VCaP (cell line): ENCODE measurements around the gene RNF214.
A peak's percentile ranks its signal among the peaks of the same experiment; 100 is the strongest.

Experiments
- H3K27ac ChIP-seq: fragments of 450-650 bp; 2 replicates; pipeline ENCODE4 v1.5.1; 2017
- TF ChIP-seq, protein P1 (sequence below): fragments of 450-650 bp; conservative IDR thresholded peaks from 2 replicates; pipeline ENCODE4 v1.5.1; 2017; ENCODE audit warnings: mild to moderate bottlenecking, moderate library complexity

The RNF214 gene

DNA sequence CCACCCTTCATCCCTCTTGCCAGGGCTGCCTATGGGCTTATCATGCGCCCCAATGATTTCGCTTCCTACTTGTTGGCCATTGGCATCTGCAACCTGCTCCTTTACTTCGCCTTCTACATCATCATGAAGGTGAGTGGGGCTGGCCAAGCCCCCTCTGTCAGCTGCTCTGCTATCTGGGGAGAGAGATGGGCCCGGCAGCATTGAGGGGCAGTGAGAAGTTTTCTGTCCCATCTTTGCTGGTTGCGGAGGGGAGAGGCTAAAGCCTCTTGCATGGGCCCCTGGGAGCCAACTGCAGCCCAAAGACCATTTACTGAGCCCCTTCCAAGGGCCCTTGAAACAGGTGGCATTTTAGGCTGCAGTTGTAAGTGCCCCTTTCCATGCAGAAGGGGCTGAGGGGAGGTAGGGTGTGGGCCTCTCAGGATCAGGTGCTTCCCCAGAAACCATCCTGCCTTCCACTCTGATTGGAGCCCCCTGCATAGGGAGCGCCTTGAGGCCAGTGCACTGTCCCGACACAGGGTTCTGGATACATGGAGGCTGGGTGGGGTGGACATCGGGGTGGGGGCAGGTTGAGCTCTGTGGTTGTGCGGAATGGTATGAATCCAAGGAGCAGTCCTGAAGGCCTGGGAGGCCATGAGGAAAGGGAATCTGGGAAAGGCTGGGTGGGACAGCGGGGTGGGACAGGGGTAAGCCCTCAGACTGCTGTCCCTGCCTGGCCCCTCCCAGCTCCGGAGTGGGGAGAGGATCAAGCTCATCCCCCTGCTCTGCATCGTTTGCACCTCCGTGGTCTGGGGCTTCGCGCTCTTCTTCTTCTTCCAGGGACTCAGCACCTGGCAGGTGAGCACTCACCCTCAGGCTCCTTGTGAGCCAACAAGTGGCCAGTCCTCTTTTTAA lies 39.1 kb upstream of the RNF214 start:
- TF ChIP-seq, protein P1, sequence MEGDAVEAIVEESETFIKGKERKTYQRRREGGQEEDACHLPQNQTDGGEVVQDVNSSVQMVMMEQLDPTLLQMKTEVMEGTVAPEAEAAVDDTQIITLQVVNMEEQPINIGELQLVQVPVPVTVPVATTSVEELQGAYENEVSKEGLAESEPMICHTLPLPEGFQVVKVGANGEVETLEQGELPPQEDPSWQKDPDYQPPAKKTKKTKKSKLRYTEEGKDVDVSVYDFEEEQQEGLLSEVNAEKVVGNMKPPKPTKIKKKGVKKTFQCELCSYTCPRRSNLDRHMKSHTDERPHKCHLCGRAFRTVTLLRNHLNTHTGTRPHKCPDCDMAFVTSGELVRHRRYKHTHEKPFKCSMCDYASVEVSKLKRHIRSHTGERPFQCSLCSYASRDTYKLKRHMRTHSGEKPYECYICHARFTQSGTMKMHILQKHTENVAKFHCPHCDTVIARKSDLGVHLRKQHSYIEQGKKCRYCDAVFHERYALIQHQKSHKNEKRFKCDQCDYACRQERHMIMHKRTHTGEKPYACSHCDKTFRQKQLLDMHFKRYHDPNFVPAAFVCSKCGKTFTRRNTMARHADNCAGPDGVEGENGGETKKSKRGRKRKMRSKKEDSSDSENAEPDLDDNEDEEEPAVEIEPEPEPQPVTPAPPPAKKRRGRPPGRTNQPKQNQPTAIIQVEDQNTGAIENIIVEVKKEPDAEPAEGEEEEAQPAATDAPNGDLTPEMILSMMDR, result no peak
- no peak overlapping the region for H3K27ac ChIP-seq

DNA sequence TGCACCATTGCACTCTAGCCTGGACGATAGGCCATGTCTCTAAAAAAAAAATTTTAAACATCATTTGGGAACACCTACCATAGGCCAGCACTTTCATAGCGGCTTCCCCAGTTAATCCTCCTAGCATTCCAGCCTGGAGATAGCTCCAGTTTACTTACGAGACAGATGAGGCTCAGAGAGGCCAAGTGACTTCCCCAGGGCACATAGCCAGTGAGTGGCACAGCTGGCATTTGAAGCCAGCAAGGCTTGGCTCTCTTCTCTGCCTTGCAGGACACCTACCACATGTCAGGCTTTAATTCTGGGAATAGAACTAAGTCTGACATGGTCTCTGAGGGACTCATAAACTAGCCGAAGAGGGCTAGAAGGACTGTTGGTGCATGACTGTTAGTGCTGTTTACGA lies 38.2 kb upstream of the RNF214 start:
- TF ChIP-seq, protein P1, result no peak
- no peak overlapping the region for H3K27ac ChIP-seq

DNA sequence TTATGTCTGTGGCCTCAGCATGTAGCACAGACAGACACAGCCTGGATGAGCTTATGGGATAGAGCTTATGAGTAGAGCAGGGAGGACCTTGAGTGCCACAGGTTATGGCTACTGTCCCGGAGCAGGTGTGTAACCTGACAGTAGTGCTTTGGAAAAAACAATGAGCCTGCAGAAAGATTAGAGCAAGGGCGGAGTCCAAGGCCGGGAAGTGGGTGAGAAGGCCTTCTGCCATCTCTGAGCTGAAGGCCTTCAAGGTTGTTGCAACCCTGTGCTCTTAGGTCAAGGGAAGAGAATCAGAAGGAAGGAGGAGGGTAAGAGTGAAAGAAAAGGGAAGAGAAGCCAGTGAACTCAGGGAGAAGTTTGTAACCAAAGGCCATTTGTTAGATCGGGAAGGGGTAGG lies 37.2 kb upstream of the RNF214 start:
- TF ChIP-seq, protein P1, result no peak
- no peak overlapping the region for H3K27ac ChIP-seq

DNA sequence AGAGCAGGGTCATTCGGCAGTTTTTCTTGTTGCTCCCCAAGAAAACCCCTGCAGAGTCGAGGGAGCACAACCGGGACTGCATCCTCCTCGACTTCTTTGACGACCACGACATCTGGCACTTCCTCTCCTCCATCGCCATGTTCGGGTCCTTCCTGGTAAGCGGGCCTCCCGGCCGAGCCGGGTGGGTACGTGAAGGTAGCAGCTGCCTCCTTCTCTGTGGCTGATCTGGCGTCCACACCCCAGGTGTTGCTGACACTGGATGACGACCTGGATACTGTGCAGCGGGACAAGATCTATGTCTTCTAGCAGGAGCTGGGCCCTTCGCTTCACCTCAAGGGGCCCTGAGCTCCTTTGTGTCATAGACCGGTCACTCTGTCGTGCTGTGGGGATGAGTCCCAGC lies 36.7 kb upstream of the RNF214 start:
- TF ChIP-seq, protein P1, result no peak
- no peak overlapping the region for H3K27ac ChIP-seq

DNA sequence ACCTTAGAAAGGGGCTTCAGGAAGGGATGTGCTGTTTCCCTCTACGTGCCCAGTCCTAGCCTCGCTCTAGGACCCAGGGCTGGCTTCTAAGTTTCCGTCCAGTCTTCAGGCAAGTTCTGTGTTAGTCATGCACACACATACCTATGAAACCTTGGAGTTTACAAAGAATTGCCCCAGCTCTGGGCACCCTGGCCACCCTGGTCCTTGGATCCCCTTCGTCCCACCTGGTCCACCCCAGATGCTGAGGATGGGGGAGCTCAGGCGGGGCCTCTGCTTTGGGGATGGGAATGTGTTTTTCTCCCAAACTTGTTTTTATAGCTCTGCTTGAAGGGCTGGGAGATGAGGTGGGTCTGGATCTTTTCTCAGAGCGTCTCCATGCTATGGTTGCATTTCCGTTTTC lies 35.5 kb upstream of the RNF214 start:
- peak overlapping the region; percentile 41 for H3K27ac ChIP-seq
- TF ChIP-seq, protein P1, result no peak

DNA sequence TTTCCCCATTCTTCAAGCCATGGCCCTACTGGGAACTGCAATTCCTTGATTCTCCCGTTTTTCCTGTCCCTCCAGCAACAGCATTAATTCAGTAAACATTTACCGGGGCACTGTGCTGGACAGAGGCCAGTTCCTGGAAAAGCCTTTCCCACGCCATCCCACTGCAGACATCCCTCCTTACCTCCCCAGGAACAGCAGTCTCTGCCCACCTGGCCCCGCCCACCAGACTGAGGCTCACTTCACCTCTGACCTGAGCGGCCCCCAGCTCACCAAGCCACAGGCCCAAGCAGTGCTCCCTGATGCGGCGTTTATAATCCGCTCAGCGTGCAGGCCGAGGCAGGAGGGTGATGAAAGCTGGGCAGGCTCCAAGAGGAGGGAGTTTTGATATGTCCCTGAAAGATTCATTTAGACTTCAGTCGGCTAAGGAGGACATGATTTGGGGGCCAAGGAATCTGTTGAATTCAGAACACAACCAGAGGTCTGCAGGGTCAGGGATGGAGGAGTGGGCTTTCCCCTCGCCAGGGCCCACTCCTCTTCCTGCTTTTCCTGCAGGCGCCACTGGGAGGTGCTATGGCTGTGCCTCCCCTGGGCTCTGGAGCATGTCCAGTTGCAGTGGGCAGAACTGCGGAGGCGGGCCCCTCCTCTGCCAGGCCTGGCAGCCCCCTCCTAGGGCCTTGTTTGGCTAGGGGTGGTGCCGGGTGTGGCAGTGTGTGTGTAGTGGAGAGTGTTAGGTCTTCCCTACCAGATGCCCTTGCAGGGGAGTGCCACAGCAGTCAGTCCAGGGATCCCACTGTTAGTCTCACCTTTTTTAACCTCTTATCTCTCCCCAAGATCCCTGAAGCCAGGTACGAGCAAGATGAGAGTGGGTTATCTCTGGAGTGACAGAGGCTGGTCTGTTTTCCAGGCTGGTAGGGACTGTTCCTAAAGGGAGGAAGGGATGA lies 34.7 kb upstream of the RNF214 start:
- TF ChIP-seq, protein P1, result peak; percentile 56
- peak overlapping the region; percentile 41 for H3K27ac ChIP-seq

DNA sequence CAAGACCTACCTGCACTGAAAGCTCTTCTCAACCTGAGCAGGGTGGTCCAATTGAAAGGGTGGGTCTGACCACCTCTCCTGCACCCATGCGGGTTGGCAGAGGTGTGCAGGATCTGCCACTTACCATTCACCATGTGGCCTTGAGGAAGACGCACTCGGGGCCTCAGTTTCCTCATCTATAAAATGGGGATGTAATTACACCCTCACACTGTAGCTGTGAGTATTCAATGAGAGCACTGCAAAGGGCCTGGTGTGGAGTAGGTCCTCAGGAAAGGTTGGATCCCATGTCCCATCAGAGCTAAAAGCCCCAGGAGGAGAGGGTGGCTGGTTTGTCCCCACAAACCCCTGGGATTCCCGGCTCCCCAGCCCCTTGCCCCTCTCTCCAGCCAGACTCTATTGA lies 33.9 kb upstream of the RNF214 start:
- H3K27ac ChIP-seq, result no peak overlapping the region
- TF ChIP-seq, protein P1, result no peak
